Frontal cortex (tissue), 4 donors: ENCODE data around the gene DES. TPM values are rescaled to one million over a fixed set of nuclear protein-coding genes. Genes with fewer than 3 reads are reported as not detected.

Experiments
- DNase-seq, 2 donors: peaks; one replicate each; pipeline ENCODE4 v3.0.0; 2012; ENCODE audit warnings: low spot score in 2 of 2
- FAIRE-seq: peaks from 2 replicates; lab custom pipeline; 2012; peaks lifted over from hg19 to GRCh38; lab: Jason Lieb, UNC
- total RNA-seq: library from RNA; depleted of rRNA; stranded (reverse); fragments of >200 nt; gene quantifications from one replicate; pipeline ENCODE4 v1.2.3, GENCODE V29; 2014
- donor health status: control.
- donor health status: control.
- donor health status: control.

DES gene
- total RNA-seq, 1 donor from 2014 or later = 0.41 TPM

- DNase-seq (no peak), FAIRE-seq (no peak)
Observed at GRCh38 chr2:219449609-219450008, 31.4 kb downstream of the DES start.

- FAIRE-seq (no peak), DNase-seq (no peak)
Observed at GRCh38 chr2:219451661-219452360, 33.6 kb downstream of the DES start.

GRCh38 chr2:219452361-219453317, 34.5 kb downstream of the DES start:
- DNase-seq (no peak), FAIRE-seq (no peak)

GRCh38 chr2:219453671-219454590, 35.8 kb downstream of the DES start:
- FAIRE-seq = no peak
- no peak for DNase-seq

GRCh38 chr2:219455581-219455980, 37.4 kb downstream of the DES start:
- DNase-seq = no peak
- FAIRE-seq = no peak

GRCh38 chr2:219457784-219458369, 39.7 kb downstream of the DES start:
- DNase-seq = no peak
- FAIRE-seq = no peak

GRCh38 chr2:219458996-219459395, 40.8 kb downstream of the DES start:
- no peak for FAIRE-seq
- DNase-seq = no peak

GRCh38 chr2:219459460-219460311, 41.5 kb downstream of the DES start:
- DNase-seq (peak; percentile 67 to 76), FAIRE-seq (no peak)

GRCh38 chr2:219460424-219460926, 42.3 kb downstream of the DES start:
- no peak for FAIRE-seq
- DNase-seq = no peak

GRCh38 chr2:219461047-219461514, 42.9 kb downstream of the DES start:
- DNase-seq = no peak
- FAIRE-seq = no peak

GRCh38 chr2:219461669-219462068, 43.5 kb downstream of the DES start:
- no peak for DNase-seq

GRCh38 chr2:219462349-219462748, 44.2 kb downstream of the DES start:
- FAIRE-seq (no peak), DNase-seq (no peak)

More at GRCh38 chr2:219461669-219462068, 43.5 kb downstream of the DES start:
- FAIRE-seq = no peak

- DNase-seq (no peak), FAIRE-seq (no peak)
Observed at GRCh38 chr2:219464286-219465032, 46.3 kb downstream of the DES start.

GRCh38 chr2:219465659-219466561, 47.7 kb downstream of the DES start:
- no peak for DNase-seq

GRCh38 chr2:219466816-219467735, 48.9 kb downstream of the DES start:
- FAIRE-seq (no peak), DNase-seq (no peak)

More at GRCh38 chr2:219465659-219466561, 47.7 kb downstream of the DES start:
- no peak for FAIRE-seq

GRCh38 chr2:219467736-219468075, 49.5 kb downstream of the DES start:
- no peak for FAIRE-seq

More at GRCh38 chr2:219467736-219468075, 49.5 kb downstream of the DES start:
- DNase-seq = no peak
